ENCODE measurements around the gene HIPK1.

- TF ChIP-seq GATA3 (IDR thresholded peaks at IDR 0.05; ENCODE audit: low read depth, low read length): no peak
- no peak for TF ChIP-seq GATA2 (IDR thresholded peaks at IDR 0.05; ENCODE audit: low read depth, low read length)
Measured at GRCh38 chr1:113986802-113987201, 57.7 kb downstream of the HIPK1 start.

Measured in SH-SY5Y (cell line).